IMR-90 (cell line): ENCODE measurements around the gene ZPBP2. TPM values are rescaled to one million over a fixed set of nuclear protein-coding genes. Genes with fewer than 3 reads are reported as not detected.

Experiments
- ATAC-seq: fragments of 200-7000 bp; cut with Tn5 transposase; 2 replicates; pipeline ENCODE4 v1.9.1; 2020; ENCODE audit warnings: low read depth, mild to moderate bottlenecking, moderate library complexity
- BruUV-seq: library from RNA; stranded (reverse); fragments of 400-500 nt; replicated peaks from 2 replicates; lab custom pipeline; 2021; lab: Mats Ljungman, UMichigan
- CTCF ChIA-PET: fragments of 300-600 bp; formaldehyde crosslinking; extraction: SDS; loops from one replicate; lab custom pipeline; 2021; ENCODE audit warnings: antibody characterized with exemption; lab: Yijun Ruan, JAX
- POLR2A ChIA-PET: fragments of 300-600 bp; sonication (Branson Sonifier 250); formaldehyde crosslinking; loops from one replicate; lab custom pipeline; 2022; ENCODE audit warnings: antibody characterized with exemption; ENCODE audit not compliant: unreplicated experiment; lab: Charles Lee
- DNase-seq: peaks from one replicate; pipeline ENCODE4 v3.0.0; 2013
- H2AFZ ChIP-seq: replicated peaks from 2 replicates; pipeline ENCODE3; 2013; ENCODE audit warnings: low read length, mild to moderate bottlenecking; ENCODE audit not compliant: poor library complexity
- H2AK5ac ChIP-seq: 2 replicates; pipeline ENCODE4 v1.6.1; 2013; ENCODE audit warnings: low read depth, low read length, inconsistent platforms
- H2AK9ac ChIP-seq: replicated peaks from 2 replicates; pipeline ENCODE3; 2013; ENCODE audit warnings: mild to moderate bottlenecking, low read depth, low read length, moderate library complexity; ENCODE audit not compliant: poor library complexity
- H2BK120ac ChIP-seq: 2 replicates; pipeline ENCODE4 v1.6.1; 2013; ENCODE audit warnings: low read depth, low read length, inconsistent platforms
- H2BK15ac ChIP-seq: 3 replicates; pipeline ENCODE4 v1.6.1; 2013; ENCODE audit warnings: low read depth, low read length, inconsistent platforms
- H2BK20ac ChIP-seq: 2 replicates; pipeline ENCODE4 v1.6.1; 2013; ENCODE audit warnings: low read depth, mild to moderate bottlenecking, inconsistent platforms, low read length, moderate library complexity
- H2BK5ac ChIP-seq: 2 replicates; pipeline ENCODE4 v1.6.1; 2013; ENCODE audit warnings: mild to moderate bottlenecking, low read depth, low read length, inconsistent platforms; ENCODE audit not compliant: poor library complexity, severe bottlenecking
- H3K14ac ChIP-seq: replicated peaks from 2 replicates; pipeline ENCODE4 v1.6.1; 2013; ENCODE audit warnings: low read depth, low read length, inconsistent platforms
- H3K18ac ChIP-seq: 2 replicates; pipeline ENCODE4 v1.6.1; 2013; ENCODE audit warnings: low read depth, low read length, control low read depth
- H3K23ac ChIP-seq: 2 replicates; pipeline ENCODE4 v1.6.1; 2013; ENCODE audit warnings: low read depth, low read length, inconsistent platforms
- H3K27ac ChIP-seq: 2 replicates; pipeline ENCODE4 v1.5.1; 2013; ENCODE audit warnings: mild to moderate bottlenecking, control low read depth, low read length; ENCODE audit not compliant: insufficient read depth
- H3K27me3 ChIP-seq: 2 replicates; pipeline ENCODE4 v1.6.1; 2013; ENCODE audit warnings: low read length; ENCODE audit not compliant: control insufficient read depth, insufficient read depth
- H3K36me3 ChIP-seq: 2 replicates; pipeline ENCODE4 v1.6.1; 2013; ENCODE audit warnings: low read length, mixed read lengths; ENCODE audit not compliant: control insufficient read depth, insufficient read depth
- H3K4ac ChIP-seq: 2 replicates; pipeline ENCODE4 v1.6.1; 2013; ENCODE audit warnings: low read depth, low read length, inconsistent platforms
- H3K4me1 ChIP-seq: 2 replicates; pipeline ENCODE4 v1.6.1; 2013; ENCODE audit warnings: low read length, mixed read lengths; ENCODE audit not compliant: control insufficient read depth, insufficient read depth
- H3K4me2 ChIP-seq: 2 replicates; pipeline ENCODE4 v1.6.1; 2013; ENCODE audit warnings: low read depth, mild to moderate bottlenecking, control low read depth, low read length, moderate library complexity
- H3K4me3 ChIP-seq: 2 replicates; pipeline ENCODE4 v1.5.1; 2013; ENCODE audit warnings: low read depth, mild to moderate bottlenecking, control low read depth, low read length, moderate library complexity; ENCODE audit not compliant: insufficient read depth
- H3K56ac ChIP-seq: 2 replicates; pipeline ENCODE4 v1.6.1; 2013; ENCODE audit warnings: low read length, inconsistent platforms; ENCODE audit not compliant: insufficient read depth; ENCODE audit errors: extremely low read depth
- H3K79me1 ChIP-seq, 2 experiments: 2 replicates each; pipeline ENCODE4 v1.6.1; 2013; ENCODE audit warnings: low read length in 2 of 2, inconsistent platforms in 1 of 2, low read depth in 1 of 2
- H3K9ac ChIP-seq: 2 replicates; pipeline ENCODE4 v1.6.1; 2013; ENCODE audit warnings: low read depth, low read length, control low read depth
- H3K9me1 ChIP-seq: 2 replicates; pipeline ENCODE4 v1.6.1; 2013; ENCODE audit warnings: low read length, inconsistent platforms; ENCODE audit not compliant: insufficient read depth
- H3K9me3 ChIP-seq: 2 replicates; pipeline ENCODE4 v1.6.1; 2013; ENCODE audit warnings: low read length; ENCODE audit not compliant: control insufficient read depth, insufficient read depth
- H4K20me1 ChIP-seq: 2 replicates; pipeline ENCODE4 v1.6.1; 2013; ENCODE audit warnings: low read length, inconsistent platforms; ENCODE audit not compliant: insufficient read depth
- H4K5ac ChIP-seq: 2 replicates; pipeline ENCODE4 v1.6.1; 2013; ENCODE audit warnings: mild to moderate bottlenecking, low read depth, low read length, control low read depth
- H4K8ac ChIP-seq, 2 experiments: 2 replicates each; pipeline ENCODE4 v1.6.1; 2013; ENCODE audit warnings: low read depth in 2 of 2, low read length in 2 of 2, control low read depth in 1 of 2, inconsistent platforms in 1 of 2
- H4K91ac ChIP-seq: 2 replicates; pipeline ENCODE4 v1.6.1; 2013; ENCODE audit warnings: low read depth, low read length, inconsistent platforms; ENCODE audit not compliant: insufficient read depth
- CHD1 ChIP-seq: IDR thresholded peaks from 2 replicates; pipeline ENCODE4 v1.6.1; 2012; ENCODE audit warnings: low read depth, low read length, improper control_type of control experiment
- ELK1 ChIP-seq: fragments of 150-350 bp; IDR thresholded peaks from 2 replicates; pipeline ENCODE4 v1.6.1; 2016; ENCODE audit warnings: low read depth, mild to moderate bottlenecking, low read length, moderate library complexity, borderline replicate concordance
- FOS ChIP-seq: fragments of 150-350 bp; IDR thresholded peaks from 2 replicates; pipeline ENCODE4 v1.6.1; 2016; ENCODE audit warnings: low read depth, low read length
- RAD21 ChIP-seq: IDR thresholded peaks from 2 replicates; pipeline ENCODE4 v1.6.1; 2012; ENCODE audit warnings: low read length, improper control_type of control experiment
- RCOR1 ChIP-seq: IDR thresholded peaks from 2 replicates; pipeline ENCODE4 v1.6.1; 2012; ENCODE audit warnings: mild to moderate bottlenecking, low read length, improper control_type of control experiment; ENCODE audit not compliant: insufficient replicate concordance
- RFX5 ChIP-seq: IDR thresholded peaks from 2 replicates; pipeline ENCODE4 v1.8.0; 2012; ENCODE audit warnings: low read depth, mild to moderate bottlenecking, low read length, moderate library complexity
- SMC3 ChIP-seq: fragments of 150-350 bp; IDR thresholded peaks from 2 replicates; pipeline ENCODE4 v1.6.1; 2016; ENCODE audit warnings: low read depth, mild to moderate bottlenecking, antibody characterized with exemption, low read length, moderate library complexity
- USF2 ChIP-seq: fragments of 150-350 bp; IDR thresholded peaks from 2 replicates; pipeline ENCODE4 v1.6.1; 2017; ENCODE audit warnings: mild to moderate bottlenecking, antibody characterized with exemption, low read length, low read depth
- dilution Hi-C: fragments of 300-500 bp; cut with HindIII; formaldehyde crosslinking; loops from one replicate; pipeline ENCODE4 v1.14.3; 2018; ENCODE audit warnings: low sequenced_read_pairs; ENCODE audit not compliant: unreplicated experiment
- in situ Hi-C: fragments of 300-500 bp; cut with MboI; formaldehyde crosslinking; loops from 3 replicates; pipeline ENCODE4 v1.14.3; 2019; ENCODE audit warnings: low sequenced_read_pairs, inconsistent platforms, mixed read lengths
- intact Hi-C: fragments of 100-400 bp; cut with micrococcal nuclease; formaldehyde crosslinking; loops from 2 replicates; pipeline ENCODE4 v1.10.0; 2022
- polyA plus RNA-seq, 3 experiments: library from polyadenylated mRNA; depleted of rRNA; stranded (reverse); fragments of >200 nt; gene quantifications; 2 replicates each; pipeline ENCODE4 v1.2.3, GENCODE V29; 2012; ENCODE audit warnings: low replicate concordance in 1 of 3
- total RNA-seq: library from RNA; depleted of rRNA; stranded (reverse); fragments of >200 nt; gene quantifications from 2 replicates; pipeline ENCODE4 v1.2.3, GENCODE V29; 2012

Gene ZPBP2
- total and polyA plus RNA-seq, 2 of the 4 experiments (the other 2 are of a cell fraction), result not detected

GRCh38 chr17:39887078-39887477 is 19.1 kb downstream of the ZPBP2 start:
- Histone ChIP-seq H3K79me1 (no peaks in the 10 kb centered on the region), H2AK9ac (no peak overlapping the region), H3K18ac (no peak overlapping the region), H2BK15ac (no peak overlapping the region), H3K56ac (no peak overlapping the region), H3K27ac (no peak overlapping the region), H3K9me1 (no peaks in the 10 kb centered on the region), H3K4me2 (no peak overlapping the region), H3K4ac (no peak overlapping the region), H4K91ac (no peak overlapping the region), H2BK5ac (no peak overlapping the region), H3K36me3 (no peaks in the 10 kb centered on the region), H2BK120ac (no peak overlapping the region), H4K5ac (no peak overlapping the region), H2BK20ac (no peak overlapping the region), H3K9ac (no peak overlapping the region), H3K9me3 (no peaks in the 10 kb centered on the region; the same call in 1 of the 2 replicates), H3K23ac (no peak overlapping the region), H3K4me1 (no peaks in the 10 kb centered on the region), H2AFZ (no peak overlapping the region), H3K4me3 (no peak overlapping the region), H4K8ac (no peak overlapping the region), H3K14ac (no peak overlapping the region), H3K27me3 (peaks cover 22% of the 10 kb centered on the region), H4K20me1 (no peaks in the 10 kb centered on the region), H2AK5ac (no peak overlapping the region)
- TF ChIP-seq SMC3 (no peak), RAD21 (no peak), RCOR1 (no peak), RFX5 (no peak), ELK1 (no peak), USF2 (no peak), FOS (no peak), CHD1 (no peak)
- intact Hi-C loops, result no loop called here
- in situ Hi-C loops, result no loop called here
- BruUV-seq, result no TSS peak
- DNase-seq (no peak), ATAC-seq (no peak)
- CTCF ChIA-PET, result no interaction called here
- dilution Hi-C loops, result no loop called here
- POLR2A ChIA-PET, result no interaction called here
